H1 (cell line): ENCODE measurements around the gene ROR1. TPM values are rescaled to one million over a fixed set of nuclear protein-coding genes. Genes with fewer than 3 reads are reported as not detected.

Experiments
- CTCF ChIA-PET: fragments of 300-600 bp; sonication (Branson Sonifier 250); formaldehyde crosslinking; loops from one replicate; lab custom pipeline; 2021; ENCODE audit not compliant: partially characterized antibody; lab: Charles Lee
- POLR2A ChIA-PET: fragments of 300-600 bp; sonication (Branson Sonifier 250); formaldehyde crosslinking; loops from one replicate; lab custom pipeline; 2021; ENCODE audit warnings: inconsistent platforms; ENCODE audit not compliant: partially characterized antibody; lab: Charles Lee
- DNase-seq, 2 experiments: peaks; one replicate each; pipeline versions ENCODE4 v3.0.0 to v3.0.0-alpha.2; 2010 to 2022; ENCODE audit warnings: low spot score in 2 of 2, low read depth in 1 of 2, mixed read lengths in 1 of 2
- FAIRE-seq: peaks from 2 replicates; lab custom pipeline; 2011; peaks lifted over from hg19 to GRCh38; lab: Jason Lieb, UNC
- H2AFZ ChIP-seq: 2 replicates; pipeline ENCODE4 v1.8.1; 2012; ENCODE audit warnings: low read length, inconsistent platforms
- H2AK5ac ChIP-seq: 2 replicates; pipeline ENCODE4 v1.6.1; 2013; ENCODE audit warnings: low read depth, low read length
- H2BK120ac ChIP-seq: replicated peaks from 2 replicates; pipeline ENCODE3; 2013; ENCODE audit warnings: low read depth, low read length, inconsistent platforms
- H2BK12ac ChIP-seq: 2 replicates; pipeline ENCODE4 v1.6.1; 2013; ENCODE audit warnings: low read depth, low read length
- H2BK15ac ChIP-seq: 2 replicates; pipeline ENCODE4 v1.6.1; 2013; ENCODE audit warnings: low read length
- H2BK20ac ChIP-seq: 2 replicates; pipeline ENCODE4 v1.6.1; 2013; ENCODE audit warnings: low read length
- H2BK5ac ChIP-seq: 2 replicates; pipeline ENCODE4 v1.6.1; 2013; ENCODE audit warnings: low read depth, low read length
- H3K14ac ChIP-seq: 2 replicates; pipeline ENCODE4 v1.6.1; 2013; ENCODE audit warnings: inconsistent platforms; ENCODE audit not compliant: insufficient read length
- H3K18ac ChIP-seq: 2 replicates; pipeline ENCODE4 v1.6.1; 2013; ENCODE audit warnings: low read length; ENCODE audit errors: extremely low read depth
- H3K23ac ChIP-seq: 2 replicates; pipeline ENCODE4 v1.6.1; 2013; ENCODE audit warnings: inconsistent platforms; ENCODE audit not compliant: insufficient read length
- H3K23me2 ChIP-seq: 2 replicates; pipeline ENCODE4 v1.6.1; 2013; ENCODE audit warnings: low read depth, low read length
- H3K27ac ChIP-seq: 2 replicates; pipeline ENCODE4 v1.6.1; 2011; ENCODE audit warnings: low read depth, low read length, inconsistent platforms
- H3K27me3 ChIP-seq, 4 experiments: replicated peaks in 1 of 4; 1 replicate in 1 of 4; 2 replicates in 3 of 4; pipeline versions ENCODE4 v1.6.1 to v1.8.1; 2011 to 2013; ENCODE audit warnings: low read length in 3 of 4, mild to moderate bottlenecking in 3 of 4, inconsistent platforms in 2 of 4, mixed read lengths in 2 of 4, moderate library complexity in 1 of 4; ENCODE audit not compliant: control insufficient read depth in 3 of 4, insufficient read depth in 3 of 4; ENCODE audit errors: extremely low read depth in 1 of 4
- H3K36me3 ChIP-seq, 4 experiments: 2 replicates each; pipeline versions ENCODE4 v1.6.1 to v1.8.1; 2011 to 2013; ENCODE audit warnings: mild to moderate bottlenecking in 4 of 4, low read length in 3 of 4, moderate library complexity in 2 of 4, control low read depth in 1 of 4, inconsistent platforms in 1 of 4; ENCODE audit not compliant: insufficient read depth in 4 of 4, control insufficient read depth in 2 of 4
- H3K4ac ChIP-seq: replicated peaks from 2 replicates; pipeline ENCODE3; 2013; ENCODE audit warnings: low read length, low read depth, mixed read lengths, inconsistent platforms; ENCODE audit not compliant: insufficient read length
- H3K4me1 ChIP-seq, 4 experiments: replicated peaks in 1 of 4; 1 replicate in 1 of 4; 2 replicates in 3 of 4; pipeline versions ENCODE4 v1.6.1 to v1.8.1; 2011 to 2013; ENCODE audit warnings: low read length in 3 of 4, inconsistent platforms in 2 of 4, mixed read lengths in 1 of 4; ENCODE audit not compliant: insufficient read depth in 4 of 4, control insufficient read depth in 3 of 4
- H3K4me2 ChIP-seq, 2 experiments: 2 replicates each; pipeline versions ENCODE4 v1.6.1 to v1.8.1; 2011 to 2013; ENCODE audit warnings: low read depth in 2 of 2, low read length in 2 of 2, control low read depth in 1 of 2, inconsistent platforms in 1 of 2, mild to moderate bottlenecking in 1 of 2; ENCODE audit not compliant: insufficient read depth in 1 of 2
- H3K4me3 ChIP-seq, 4 experiments: fragments of 200-600, 300-600 bp in 1 of 4; sonication (generic), shearing (Covaris generic), sonication (Bioruptor Twin) in 1 of 4; 2 replicates each; pipeline versions ENCODE4 v1.5.1 to v1.8.1; 2011 to 2016; ENCODE audit warnings: low read length in 4 of 4, low read depth in 3 of 4, control low read depth in 2 of 4, inconsistent platforms in 2 of 4, mild to moderate bottlenecking in 2 of 4, mixed read lengths in 1 of 4, moderate library complexity in 1 of 4; ENCODE audit not compliant: insufficient read depth in 2 of 4; ENCODE audit errors: extremely low read depth in 1 of 4
- H3K56ac ChIP-seq: replicated peaks from 2 replicates; pipeline ENCODE3; 2013; ENCODE audit warnings: low read depth, mild to moderate bottlenecking, mixed read lengths, low read length, inconsistent platforms; ENCODE audit not compliant: insufficient read length
- H3K79me1 ChIP-seq: 2 replicates; pipeline ENCODE4 v1.6.1; 2013; ENCODE audit warnings: low read depth, low read length, control low read depth
- H3K79me2 ChIP-seq, 2 experiments: 2 replicates each; pipeline versions ENCODE4 v1.6.1 to v1.8.1; 2012 to 2013; ENCODE audit warnings: low read length in 2 of 2, mild to moderate bottlenecking in 2 of 2, inconsistent platforms in 1 of 2; ENCODE audit not compliant: insufficient read depth in 2 of 2, control insufficient read depth in 1 of 2
- H3K9ac ChIP-seq, 4 experiments: replicated peaks in 1 of 4; 1 replicate in 1 of 4; 2 replicates in 3 of 4; pipeline versions ENCODE4 v1.6.1 to v1.8.1; 2011 to 2013; ENCODE audit warnings: low read depth in 3 of 4, low read length in 3 of 4, control low read depth in 2 of 4, mild to moderate bottlenecking in 2 of 4, moderate library complexity in 2 of 4, inconsistent platforms in 1 of 4; ENCODE audit errors: extremely low read depth in 1 of 4
- H3K9me3 ChIP-seq, 2 experiments: 2 replicates each; pipeline versions ENCODE4 v1.6.1 to v1.8.1; 2012 to 2013; ENCODE audit warnings: mild to moderate bottlenecking in 2 of 2, moderate library complexity in 2 of 2, control low read depth in 1 of 2, inconsistent platforms in 1 of 2, low read depth in 1 of 2, low read length in 1 of 2, mixed read lengths in 1 of 2; ENCODE audit not compliant: insufficient read depth in 2 of 2
- H4K20me1 ChIP-seq, 2 experiments: replicated peaks in 1 of 2; 2 replicates each; pipeline versions ENCODE3 to v1.8.1; 2011 to 2013; ENCODE audit warnings: inconsistent platforms in 2 of 2, low read length in 2 of 2, mild to moderate bottlenecking in 1 of 2; ENCODE audit not compliant: insufficient read depth in 2 of 2, control insufficient read depth in 1 of 2
- H4K5ac ChIP-seq: 2 replicates; pipeline ENCODE4 v1.6.1; 2013; ENCODE audit warnings: low read length, low read depth, mixed read lengths, inconsistent platforms; ENCODE audit not compliant: insufficient read length
- H4K8ac ChIP-seq: 2 replicates; pipeline ENCODE4 v1.8.0; 2013; ENCODE audit warnings: mild to moderate bottlenecking, moderate library complexity, low read length, inconsistent platforms; ENCODE audit not compliant: insufficient read depth; ENCODE audit errors: extremely low read depth
- H4K91ac ChIP-seq: replicated peaks from 2 replicates; pipeline ENCODE3; 2013; ENCODE audit warnings: low read length, mixed read lengths, inconsistent platforms; ENCODE audit not compliant: insufficient read length
- ASH2L ChIP-seq: fragments of 200-600, 300-600 bp; sonication (generic); IDR thresholded peaks from one replicate; pipeline ENCODE4 v1.7.1; 2017; ENCODE audit warnings: low read length
- BCL11A ChIP-seq, 2 experiments: IDR thresholded peaks; one replicate each; pipeline ENCODE4 v1.6.1; 2011; ENCODE audit warnings: low read depth in 2 of 2, low read length in 2 of 2, mild to moderate bottlenecking in 2 of 2
- JUND ChIP-seq: IDR thresholded peaks from 2 replicates; pipeline ENCODE4 v1.6.1; 2011; ENCODE audit warnings: mild to moderate bottlenecking, improper control_type of control experiment, low read length
- KDM1A ChIP-seq: fragments of 200-600, 300-600 bp; sonication (generic); IDR thresholded peaks from 2 replicates; pipeline ENCODE4 v1.7.1; 2016; ENCODE audit warnings: mild to moderate bottlenecking, low read length, borderline replicate concordance
- KDM4A ChIP-seq: IDR thresholded peaks from one replicate; pipeline ENCODE4 v1.7.1; 2012; ENCODE audit warnings: low read depth, mild to moderate bottlenecking, moderate library complexity, low read length, inconsistent platforms; ENCODE audit not compliant: severe bottlenecking
- NRF1 ChIP-seq: IDR thresholded peaks from 2 replicates; pipeline ENCODE4 v1.6.1; 2011; ENCODE audit warnings: mild to moderate bottlenecking, low read depth, low read length, improper control_type of control experiment
- PHF8 ChIP-seq: fragments of 200-600 bp; sonication (generic); conservative IDR thresholded peaks from 2 replicates; pipeline ENCODE4 v1.7.1; 2012; ENCODE audit warnings: low read depth, mild to moderate bottlenecking, inconsistent platforms, low read length, moderate library complexity
- POLR2A ChIP-seq, 2 experiments: IDR thresholded peaks; 1 replicate in 1 of 2; 2 replicates in 1 of 2; pipeline ENCODE4 v1.6.1; 2011; ENCODE audit warnings: low read depth in 2 of 2, low read length in 2 of 2, mild to moderate bottlenecking in 2 of 2; ENCODE audit errors: control extremely low read depth in 1 of 2
- SIN3A ChIP-seq, 2 experiments: IDR thresholded peaks in 1 of 2; conservative IDR thresholded peaks in 1 of 2; 2 replicates each; pipeline ENCODE4 v1.6.1; 2011 to 2012; ENCODE audit warnings: low read length in 2 of 2, improper control_type of control experiment in 1 of 2, low read depth in 1 of 2, mild to moderate bottlenecking in 1 of 2
- TCF12 ChIP-seq: IDR thresholded peaks from 2 replicates; pipeline ENCODE4 v1.6.1; 2011; ENCODE audit warnings: low read depth, mild to moderate bottlenecking, low read length
- WGBS, 2 experiments: shearing (Covaris generic) in 1 of 2; methylation state at CpG; one replicate each; pipeline versions ENCODE4 v1.1.6 to v1.1.7; 2013 to 2015; ENCODE audit warnings: low lambda C conversion rate in 2 of 2, mixed read lengths in 2 of 2, inconsistent platforms in 1 of 2, low coverage in 1 of 2, missing lambda C conversion rate in 1 of 2; ENCODE audit not compliant: insufficient replicate concordance in 2 of 2, insufficient coverage in 1 of 2, insufficient read length in 1 of 2; ENCODE audit errors: extremely low coverage in 1 of 2, missing lambda C conversion rate in 1 of 2; 5-methylcytosine and 5-hydroxymethylcytosine counted together
- polyA plus RNA-seq, 7 experiments: library from polyadenylated mRNA; depleted of rRNA in 3 of 7; stranded (reverse) in 5 of 7; unstranded in 2 of 7; fragments of >200 nt in 5 of 7; fragments of 200-250 nt in 2 of 7; gene quantifications; 1 replicate in 5 of 7; 2 replicates in 1 of 7; 4 replicates in 1 of 7; pipeline versions ENCODE4 v1.2.1 to v1.2.3, GENCODE V29; 2011 to 2013; ENCODE audit warnings: missing spikeins in 2 of 7, mixed read lengths in 2 of 7
- total RNA-seq: library from RNA; stranded (reverse); fragmentation: NEBNext Ultra II Directional; extraction: Animal tissue kit (Norgen Biotek cat#: 25700); gene quantifications from 2 replicates; pipeline ENCODE4 v1.2.1, GENCODE V29; 2021
- TF ChIP-seq, protein P1 (sequence below), 3 experiments: IDR thresholded peaks; 1 replicate in 2 of 3; 2 replicates in 1 of 3; pipeline versions ENCODE4 v1.5.1 to v1.6.1; 2011; ENCODE audit warnings: low read length in 3 of 3, mild to moderate bottlenecking in 3 of 3, inconsistent platforms in 2 of 3, low read depth in 1 of 3, moderate library complexity in 1 of 3; ENCODE audit not compliant: insufficient read depth in 1 of 3; ENCODE audit errors: control extremely low read depth in 1 of 3

Gene ROR1
- total and polyA plus RNA-seq, 2 of the 8 experiments (the other 6 are each of a cell fraction or from before 2014, with no cell fraction given) = 33.6 to 73.6 TPM

DNA sequence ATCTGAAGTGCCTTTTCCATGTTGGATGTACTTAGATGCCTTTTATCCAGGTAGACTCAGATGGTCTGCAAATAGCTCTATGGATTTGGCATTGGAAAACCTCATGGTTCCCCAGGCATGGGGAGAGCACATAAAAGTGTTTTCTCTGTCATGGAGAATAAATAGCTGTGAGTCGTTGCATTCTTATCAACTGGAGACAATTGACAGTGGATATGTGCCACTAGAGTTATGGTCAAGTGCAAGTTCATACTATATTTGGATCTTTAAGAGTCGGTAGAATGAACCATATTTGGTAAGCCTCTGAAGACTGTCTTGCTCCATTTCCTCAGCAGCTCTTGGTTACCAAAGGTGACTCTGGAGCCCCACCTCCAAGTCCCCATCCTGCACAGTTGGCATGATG is 83.7 kb downstream of the ROR1 start:
- H3K27ac ChIP-seq = no peak overlapping the region
- H4K20me1 ChIP-seq = peaks cover 6 to 13% of the 10 kb centered on the region in 2 experiments
- no peak overlapping the region for H2BK20ac ChIP-seq
- no peak overlapping the region for H4K8ac ChIP-seq
- H2BK5ac ChIP-seq = no peak overlapping the region
- no peaks in the 10 kb centered on the region for H3K27me3 ChIP-seq
- no peaks in the 10 kb centered on the region for H3K36me3 ChIP-seq
- no peak overlapping the region for H3K14ac ChIP-seq
- H4K5ac ChIP-seq = no peak overlapping the region
- H2BK120ac ChIP-seq = no peak overlapping the region
- no peak overlapping the region for H4K91ac ChIP-seq
- peaks cover 11% of the 10 kb centered on the region for H3K79me1 ChIP-seq
- no peaks in the 10 kb centered on the region; the same call in 1 of the 2 replicates for H3K23me2 ChIP-seq
- H3K4me1 ChIP-seq = peaks cover 3 to 14% (median 8%) of the 10 kb centered on the region in 4 experiments; a peak in 5 of 7 replicates
- no peak overlapping the region for H2BK15ac ChIP-seq
- no peak overlapping the region for H3K4me3 ChIP-seq
- H2AK5ac ChIP-seq = no peak overlapping the region
- H3K56ac ChIP-seq = no peak overlapping the region
- CTCF ChIA-PET = interaction anchor here (0.7 to 1.8 kb wide), 5 partner anchors 9 to 61 kb away, joined by 3 to 5 read pairs (median 4); no protein-coding TSS in a partner anchor
- no peak for FAIRE-seq
- H3K4ac ChIP-seq = no peak overlapping the region
- H2BK12ac ChIP-seq = no peak overlapping the region
- H3K23ac ChIP-seq = no peak overlapping the region
- no peak overlapping the region for H3K4me2 ChIP-seq
- no peak for DNase-seq
- no peak overlapping the region for H3K18ac ChIP-seq
- no peak overlapping the region for H2AFZ ChIP-seq
- peaks cover 15 to 98% of the 10 kb centered on the region in 2 experiments for H3K79me2 ChIP-seq
- whole genome bisulfite sequencing, 2 experiments = 91% methylated on average over 2 of the region's 2 CpGs; no CpG with 5 or more reads in 1 of the 2 experiments
- no peaks in the 10 kb centered on the region for H3K9me3 ChIP-seq
- POLR2A ChIA-PET = no interaction called here
- H3K9ac ChIP-seq = no peak overlapping the region
- TF ChIP-seq KDM4A (no peak), POLR2A (IDR thresholded peaks at IDR 0.05; ENCODE audit: control extremely low read depth in 1 of 2, low read depth in 2 of 2, low read length in 2 of 2) (no peak), JUND (no peak), KDM1A (no peak), SIN3A (conservative IDR thresholded peaks at IDR 0.05 in 1 of 2, IDR thresholded peaks at IDR 0.05 in 1 of 2; ENCODE audit: low read depth in 1 of 2, low read length in 2 of 2) (no peak), ASH2L (no peak), TCF12 (no peak), NRF1 (no peak), PHF8 (no peak), BCL11A (IDR thresholded peaks at IDR 0.05; ENCODE audit: low read depth in 2 of 2, low read length in 2 of 2) (no peak)
- TF ChIP-seq, protein P1, sequence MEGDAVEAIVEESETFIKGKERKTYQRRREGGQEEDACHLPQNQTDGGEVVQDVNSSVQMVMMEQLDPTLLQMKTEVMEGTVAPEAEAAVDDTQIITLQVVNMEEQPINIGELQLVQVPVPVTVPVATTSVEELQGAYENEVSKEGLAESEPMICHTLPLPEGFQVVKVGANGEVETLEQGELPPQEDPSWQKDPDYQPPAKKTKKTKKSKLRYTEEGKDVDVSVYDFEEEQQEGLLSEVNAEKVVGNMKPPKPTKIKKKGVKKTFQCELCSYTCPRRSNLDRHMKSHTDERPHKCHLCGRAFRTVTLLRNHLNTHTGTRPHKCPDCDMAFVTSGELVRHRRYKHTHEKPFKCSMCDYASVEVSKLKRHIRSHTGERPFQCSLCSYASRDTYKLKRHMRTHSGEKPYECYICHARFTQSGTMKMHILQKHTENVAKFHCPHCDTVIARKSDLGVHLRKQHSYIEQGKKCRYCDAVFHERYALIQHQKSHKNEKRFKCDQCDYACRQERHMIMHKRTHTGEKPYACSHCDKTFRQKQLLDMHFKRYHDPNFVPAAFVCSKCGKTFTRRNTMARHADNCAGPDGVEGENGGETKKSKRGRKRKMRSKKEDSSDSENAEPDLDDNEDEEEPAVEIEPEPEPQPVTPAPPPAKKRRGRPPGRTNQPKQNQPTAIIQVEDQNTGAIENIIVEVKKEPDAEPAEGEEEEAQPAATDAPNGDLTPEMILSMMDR (IDR thresholded peaks at IDR 0.05; ENCODE audit: control extremely low read depth in 1 of 3, insufficient read depth in 1 of 3, low read depth in 1 of 3, low read length in 3 of 3) = no peak
